Fibroblast of skin of left quadriceps (primary cell): ENCODE results near the gene ECPAS.
A peak's percentile ranks its signal among the peaks of the same experiment; 100 is the strongest.
"Not testable (repeated sequence)": the region's sequence is repeated elsewhere in the genome, so short reads cannot be mapped to it uniquely, and the experiment has no call there.

Experiments
- DNase-seq, 2 experiments: peaks; one replicate each; pipeline ENCODE4 v3.0.0-alpha.2; 2013; ENCODE audit warnings: low read depth in 2 of 2

ECPAS gene, protein sequence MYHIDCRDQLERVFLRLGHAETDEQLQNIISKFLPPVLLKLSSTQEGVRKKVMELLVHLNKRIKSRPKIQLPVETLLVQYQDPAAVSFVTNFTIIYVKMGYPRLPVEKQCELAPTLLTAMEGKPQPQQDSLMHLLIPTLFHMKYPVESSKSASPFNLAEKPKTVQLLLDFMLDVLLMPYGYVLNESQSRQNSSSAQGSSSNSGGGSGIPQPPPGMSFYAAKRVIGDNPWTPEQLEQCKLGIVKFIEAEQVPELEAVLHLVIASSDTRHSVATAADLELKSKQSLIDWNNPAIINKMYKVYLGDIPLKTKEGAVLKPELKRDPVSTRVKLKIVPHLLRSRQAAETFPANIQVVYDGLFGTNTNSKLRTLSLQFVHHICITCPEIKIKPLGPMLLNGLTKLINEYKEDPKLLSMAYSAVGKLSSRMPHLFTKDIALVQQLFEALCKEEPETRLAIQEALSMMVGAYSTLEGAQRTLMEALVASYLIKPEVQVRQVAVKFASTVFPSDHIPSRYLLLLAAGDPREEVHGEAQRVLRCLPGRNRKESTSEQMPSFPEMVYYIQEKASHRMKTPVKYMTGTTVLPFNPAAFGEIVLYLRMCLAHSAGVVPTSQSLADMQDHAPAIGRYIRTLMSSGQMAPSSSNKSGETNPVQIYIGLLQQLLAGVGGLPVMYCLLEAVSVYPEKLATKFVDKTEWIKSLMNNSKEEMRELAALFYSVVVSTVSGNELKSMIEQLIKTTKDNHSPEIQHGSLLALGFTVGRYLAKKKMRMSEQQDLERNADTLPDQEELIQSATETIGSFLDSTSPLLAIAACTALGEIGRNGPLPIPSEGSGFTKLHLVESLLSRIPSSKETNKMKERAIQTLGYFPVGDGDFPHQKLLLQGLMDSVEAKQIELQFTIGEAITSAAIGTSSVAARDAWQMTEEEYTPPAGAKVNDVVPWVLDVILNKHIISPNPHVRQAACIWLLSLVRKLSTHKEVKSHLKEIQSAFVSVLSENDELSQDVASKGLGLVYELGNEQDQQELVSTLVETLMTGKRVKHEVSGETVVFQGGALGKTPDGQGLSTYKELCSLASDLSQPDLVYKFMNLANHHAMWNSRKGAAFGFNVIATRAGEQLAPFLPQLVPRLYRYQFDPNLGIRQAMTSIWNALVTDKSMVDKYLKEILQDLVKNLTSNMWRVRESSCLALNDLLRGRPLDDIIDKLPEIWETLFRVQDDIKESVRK (N-terminal part only)

DNA sequence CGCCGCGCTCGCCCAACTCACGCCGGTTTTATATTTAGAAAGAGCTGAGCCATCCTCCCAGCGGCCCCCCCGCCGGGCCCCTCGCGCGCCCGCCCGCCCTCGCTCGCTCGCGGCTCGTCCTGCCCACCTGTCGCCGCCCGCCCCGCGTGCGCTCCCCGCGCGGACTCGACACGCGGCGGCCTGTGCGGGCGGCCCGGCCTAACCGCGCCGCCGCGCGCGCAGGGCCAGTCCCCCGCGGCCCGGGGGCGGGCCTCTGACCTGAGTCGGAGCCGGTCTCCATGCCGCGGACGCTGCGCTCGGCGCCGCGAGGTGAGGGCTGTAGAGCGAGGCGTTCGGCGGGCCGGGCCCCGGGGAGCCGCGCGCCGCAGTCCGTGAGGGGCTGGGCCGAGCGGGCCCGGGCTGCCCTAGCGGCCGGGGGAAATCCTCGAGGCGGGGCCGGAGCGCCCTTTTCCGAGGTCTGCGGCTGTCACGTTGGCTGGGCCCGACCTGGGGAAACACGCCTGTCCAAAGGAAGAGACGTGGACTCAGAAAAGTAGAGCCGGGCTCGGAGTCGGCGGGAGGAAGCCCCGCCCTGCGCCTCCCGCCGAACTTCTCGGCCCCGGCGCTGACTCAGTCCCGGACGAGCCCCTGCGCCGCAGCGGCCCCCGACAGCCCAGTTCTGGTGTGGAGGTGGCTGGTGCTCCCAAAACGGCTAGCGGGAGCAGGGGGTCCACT, at the start of gene ECPAS:
Gene ECPAS (minus strand): TSS at position 526 of the 714 bp plus-strand sequence. CDS start 11,465 bp downstream, outside the sequence.
- peak; percentile 46 to 47 for DNase-seq

DNA sequence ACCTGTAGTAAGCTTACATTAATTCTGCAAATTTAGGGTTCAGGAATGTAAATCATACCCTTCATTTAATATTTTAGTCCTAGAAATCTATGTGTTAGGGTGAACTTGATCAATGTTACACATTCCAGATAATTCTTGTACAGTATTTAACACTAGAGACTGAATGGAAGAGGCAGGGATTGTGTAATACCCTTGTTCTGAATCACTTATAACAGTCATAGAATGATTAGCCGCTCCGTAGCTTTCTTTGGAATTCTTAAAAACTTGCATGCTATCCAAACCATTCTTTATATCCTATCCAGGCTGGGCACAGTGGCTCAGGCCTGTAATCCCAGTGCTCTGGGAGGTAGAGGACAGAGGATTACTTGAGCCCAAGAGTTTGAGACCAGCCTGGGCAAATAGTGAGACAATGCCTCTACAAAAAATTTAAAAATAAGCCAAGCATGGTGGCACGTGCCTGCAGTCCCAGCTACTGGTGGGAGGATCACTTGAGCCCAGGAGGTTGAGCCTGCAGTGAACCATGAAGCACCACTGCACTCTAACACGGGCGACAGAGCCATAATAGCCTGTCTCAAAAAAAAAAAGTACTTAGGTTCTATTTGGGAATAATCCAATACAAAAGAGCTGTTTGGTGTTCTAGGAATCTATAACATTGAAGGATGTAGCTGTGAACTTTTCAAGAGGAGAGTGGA, 49.1 kb upstream of the ECPAS start:
- no peak for DNase-seq

DNA sequence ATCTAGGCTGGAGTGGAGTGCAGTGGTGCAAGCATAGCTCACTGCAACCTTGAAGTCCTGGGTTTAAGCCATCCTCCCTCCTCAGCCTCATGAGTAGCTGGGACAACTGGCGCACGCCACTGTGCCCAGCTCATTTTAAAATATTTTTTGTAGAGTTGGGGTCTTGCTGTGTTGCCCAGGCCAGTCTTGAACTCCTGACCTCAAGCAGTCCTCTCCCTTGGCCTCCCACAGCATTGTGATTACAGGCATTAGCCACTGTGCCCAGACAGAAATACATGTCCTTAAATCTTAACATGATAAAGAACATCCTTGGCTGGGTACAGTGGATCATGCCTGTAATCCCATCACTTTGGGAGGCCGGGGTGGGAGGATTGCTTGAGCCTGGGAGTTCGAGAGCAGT, 47.5 kb upstream of the ECPAS start:
- no peak for DNase-seq

- no peak for DNase-seq
These were observed 45.6 kb upstream of the ECPAS start for GRCh38 chr9:111529787-111530186.

- DNase-seq: no peak
These were observed 43.2 kb upstream of the ECPAS start for GRCh38 chr9:111527347-111527746.

- peak; percentile 38 to 39 for DNase-seq
These were observed 41.1 kb upstream of the ECPAS start, which contains the start of gene ZNF483 for GRCh38 chr9:111525056-111525977. Gene ZNF483, plus strand, starts transcription at chr9:111525179. Its CDS starts 2,217 bp downstream, at chr9:111527396.

- DNase-seq: no peak
These were observed 40.5 kb upstream of the ECPAS start for GRCh38 chr9:111524731-111525055.

GRCh38 chr9:111516061-111516465, 31.9 kb upstream of the ECPAS start:
- DNase-seq: no peak

GRCh38 chr9:111514967-111515366, 30.8 kb upstream of the ECPAS start:
- no peak for DNase-seq

GRCh38 chr9:111511581-111511980, 27.4 kb upstream of the ECPAS start:
- DNase-seq: not testable (repeated sequence)

DNA sequence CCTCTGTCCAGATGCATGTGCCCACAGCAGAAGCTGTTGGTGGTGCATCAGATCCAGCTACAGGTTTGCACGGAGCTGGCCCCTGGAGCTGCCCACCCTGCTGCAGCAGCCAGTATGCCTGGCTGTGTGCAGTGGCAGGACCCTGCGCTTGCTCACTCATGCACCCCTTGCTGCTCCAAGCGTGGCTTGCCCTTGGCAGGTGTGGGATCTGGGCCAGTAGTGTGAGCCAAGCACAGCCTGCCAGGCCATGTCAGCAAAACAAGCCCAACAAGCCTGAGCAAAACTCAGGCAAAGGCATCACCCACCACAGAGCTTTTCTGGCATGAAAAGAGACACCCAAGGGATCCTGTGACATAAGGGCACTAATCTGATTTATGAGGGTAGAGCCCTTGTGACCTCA, 18.3 kb upstream of the ECPAS start:
- DNase-seq: no peak

DNA sequence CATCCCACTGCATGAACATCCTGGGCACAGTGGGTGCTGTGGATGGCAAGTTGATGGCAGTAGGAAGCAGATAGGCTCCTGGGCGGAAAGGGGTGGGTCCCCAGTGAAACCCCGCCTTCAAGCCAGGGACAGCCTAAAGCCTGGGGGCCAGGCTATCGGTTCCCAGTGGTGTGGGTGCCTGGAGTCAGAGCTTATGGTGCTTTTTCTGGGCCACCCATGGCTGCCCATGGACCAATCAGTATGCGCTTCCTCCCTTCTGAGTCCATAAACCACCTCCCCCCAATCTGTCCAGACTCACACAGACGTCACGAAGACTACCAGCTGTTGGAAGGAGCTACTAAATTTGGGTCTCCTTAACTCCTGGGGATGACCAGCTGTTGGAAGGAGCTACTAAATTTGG, 17.5 kb upstream of the ECPAS start:
- DNase-seq: no peak

- DNase-seq: no peak
These were observed 16.9 kb upstream of the ECPAS start for GRCh38 chr9:111501005-111501562.

GRCh38 chr9:111497196-111497595, 13.0 kb upstream of the ECPAS start:
- not testable (repeated sequence) for DNase-seq

DNA sequence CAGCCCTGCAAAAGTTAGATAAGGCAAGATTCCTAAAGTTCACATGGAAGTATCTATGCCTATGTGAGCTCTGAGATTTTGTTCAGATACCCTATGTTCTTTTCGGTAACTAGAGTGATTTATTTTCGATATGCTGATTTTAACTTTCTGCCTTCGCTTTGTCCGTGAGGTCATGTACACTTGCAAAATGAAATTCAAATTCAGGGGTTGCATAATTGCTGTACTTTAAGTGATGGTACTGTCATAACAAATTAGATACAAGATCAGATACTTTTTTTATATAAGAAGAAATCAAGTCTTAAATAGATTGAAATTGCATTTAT, 350 bp upstream of the ECPAS start:
- DNase-seq: no peak

DNA sequence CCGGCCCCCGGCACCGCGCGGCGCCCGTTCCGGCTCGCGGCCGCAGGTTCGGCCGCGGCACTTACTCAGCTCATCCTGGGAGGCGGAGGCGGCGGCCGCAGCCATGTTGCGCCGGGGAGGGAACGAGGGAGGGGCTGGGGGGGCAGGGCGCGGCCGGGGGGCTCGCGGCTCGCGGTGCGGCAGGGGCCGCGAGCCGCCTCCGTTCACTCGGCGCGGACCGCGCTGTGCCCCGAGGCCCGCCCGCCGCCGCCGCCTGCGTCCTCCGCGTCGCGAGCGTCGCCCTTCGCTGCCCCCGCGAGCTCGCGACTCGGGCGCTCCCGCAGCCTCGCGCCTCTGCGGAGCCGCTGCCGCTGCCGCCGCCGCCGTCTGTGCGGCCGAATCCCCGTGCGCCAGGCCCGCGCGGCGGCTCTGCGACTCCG, 735 bp downstream of the ECPAS start:
- DNase-seq: peak in 1 of 2 experiments; percentile 9

GRCh38 chr9:111482694-111483438, 1.3 kb downstream of the ECPAS start:
- DNase-seq: peak; percentile 20 to 29

DNA sequence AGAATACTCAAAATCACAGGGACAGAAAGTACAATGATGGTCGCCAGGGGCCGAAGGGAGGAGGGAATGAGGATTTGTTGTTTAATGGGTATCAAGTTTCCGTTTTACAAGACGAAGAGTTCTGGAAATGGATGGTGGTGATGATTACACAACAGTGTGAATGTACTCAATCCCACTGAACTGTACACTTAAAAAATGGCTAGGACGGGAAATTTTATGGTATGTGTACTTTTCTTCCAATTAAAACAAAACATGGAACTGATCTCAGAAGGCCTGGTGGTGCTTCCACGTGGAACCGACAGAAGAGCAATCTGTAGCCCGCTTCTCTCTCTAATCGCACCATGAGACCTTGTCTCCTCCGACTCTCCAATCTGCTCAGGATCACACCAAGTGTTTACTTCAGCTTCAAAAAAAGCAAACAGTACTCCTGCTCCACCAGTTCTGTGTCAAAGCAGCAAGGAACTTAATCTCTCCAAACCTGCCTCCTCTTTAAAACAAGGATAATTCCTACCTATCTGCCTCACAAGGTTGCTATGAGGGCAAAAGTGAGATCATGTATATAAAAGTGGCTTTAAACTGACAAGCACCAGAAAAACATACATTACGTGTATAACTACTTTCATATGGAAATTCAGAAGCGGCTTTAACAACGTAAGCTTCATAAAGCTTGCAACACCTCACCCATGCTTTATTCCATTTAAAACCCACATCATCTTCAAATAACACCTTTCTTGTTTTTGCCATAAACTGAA, 2.1 kb downstream of the ECPAS start:
- peak in 1 of 2 experiments; percentile 7 for DNase-seq
